Loucy (cell line): Measurements from ENCODE around the gene CYP27B1.

ENCODE experiments used
- CTCF ChIP-seq: fragments of 200-600 bp; sonication (generic); conservative IDR thresholded peaks from 2 replicates; pipeline ENCODE4 v1.5.1; 2014; ENCODE audit warnings: mild to moderate bottlenecking, antibody characterized with exemption, low read length
- EZH2phosphoT487 ChIP-seq: fragments of 200-600 bp; IDR thresholded peaks from 2 replicates; pipeline ENCODE4 v1.6.1; 2018; ENCODE audit warnings: antibody characterized with exemption, mild to moderate bottlenecking, moderate library complexity, borderline replicate concordance

DNA sequence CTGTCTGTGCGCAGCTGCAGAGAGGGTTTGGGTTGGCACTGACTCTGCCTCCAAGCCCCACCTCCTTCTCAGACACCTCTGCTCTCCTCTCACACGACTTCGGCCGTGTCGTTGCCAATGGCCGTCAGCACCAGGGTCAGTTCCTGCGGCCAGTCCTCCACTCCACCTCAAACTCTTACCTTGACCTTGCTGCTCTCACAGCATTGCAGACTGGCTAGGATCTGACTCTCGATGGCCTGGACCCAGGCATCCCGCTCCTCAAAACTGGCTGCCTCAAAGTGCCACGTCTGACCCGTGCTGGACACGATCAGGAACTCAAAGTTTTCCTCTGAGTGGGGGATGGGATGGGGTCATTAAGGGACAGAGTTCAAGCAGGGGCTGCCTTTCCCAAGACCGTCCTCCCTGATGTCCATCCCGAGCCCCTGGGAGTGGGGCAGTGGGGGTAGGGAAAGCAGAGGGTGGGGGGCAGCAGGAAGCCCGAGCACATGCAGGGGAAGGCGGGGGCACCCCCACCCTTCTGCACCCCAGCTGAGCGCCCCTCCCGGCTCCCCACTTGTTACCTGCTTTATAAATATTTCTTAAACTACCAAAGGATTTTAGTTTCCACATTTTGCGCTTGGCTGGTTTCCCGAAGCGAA lies 39.0 kb downstream of the CYP27B1 start:
- TF ChIP-seq CTCF = no peak
- no peak for TF ChIP-seq EZH2phosphoT487
